ENCODE data around the gene SMIM24. TPM values are rescaled to one million over a fixed set of nuclear protein-coding genes. Genes with fewer than 3 reads are reported as not detected.

The SMIM24 gene
- total and polyA plus RNA-seq, 11 donors: 0.15 TPM; not detected in 10

GRCh38 chr19:3468211-3468610, 12.1 kb downstream of the SMIM24 start:
- Histone ChIP-seq H3K36me3 (peaks cover 0 to 11% (median 9%) of the 10 kb centered on the region in 9 donors), H3K27me3 (no peaks in the 10 kb centered on the region), H3K9me3 (no peaks in the 10 kb centered on the region), H3K4me1 (peaks cover 0 to 56% (median 15%) of the 10 kb centered on the region in 12 donors), H3K27ac (peak overlapping the region in 1 of 12 donors; percentile 92), H3K4me3 (no peak overlapping the region)
- intact Hi-C loops (cut with DNase I): loop anchor here in 3 of 10 donors (5.0 kb wide), 2 partner anchors 36 to 41 kb away; no protein-coding TSS in a partner anchor
- 67 to 100% (median 78%) methylated on average over 2 to 3 of the region's 3 CpGs for WGBS, 4 donors
- DNase-seq: no peak
- no peak for ATAC-seq
- TF ChIP-seq POLR2A (IDR thresholded peaks at IDR 0.05) (no peak), CTCF (IDR thresholded peaks at IDR 0.05) (no peak)

DNA sequence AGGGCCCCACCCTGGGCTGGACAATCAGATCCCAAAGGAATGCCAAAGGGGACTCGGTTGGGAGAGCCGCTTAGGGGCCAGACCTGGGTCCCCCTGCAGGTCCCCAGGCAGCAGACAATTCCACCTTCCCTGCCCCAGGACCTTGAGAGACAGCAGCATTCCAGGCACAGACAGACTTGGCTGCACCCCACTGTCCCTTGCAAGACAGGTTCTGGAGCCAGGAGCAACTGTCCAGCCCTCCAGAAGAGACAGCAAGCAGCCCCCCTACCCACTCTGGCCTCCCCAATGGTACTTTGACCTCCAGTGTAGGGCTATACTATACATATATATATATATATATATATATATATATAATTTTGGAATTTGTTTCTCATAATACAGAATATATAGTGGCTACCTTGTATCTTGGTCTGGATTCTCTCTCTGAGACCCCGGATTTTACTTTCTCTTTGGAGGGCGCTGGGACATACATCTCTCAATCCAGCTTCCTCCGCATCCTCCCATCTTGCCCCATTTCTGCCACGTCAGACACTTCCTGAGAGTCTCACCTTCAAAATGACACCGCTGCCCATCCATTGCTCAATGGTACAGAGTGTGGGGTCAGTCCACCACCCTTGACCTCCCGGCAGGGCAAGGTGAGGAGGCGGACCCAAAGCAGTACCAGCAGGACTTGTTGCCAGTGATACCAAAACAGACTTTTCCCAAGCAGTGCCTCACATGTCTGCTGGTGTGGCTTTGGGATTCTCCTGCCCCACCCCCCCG, 12.7 kb downstream of the SMIM24 start:
- 77 to 89% (median 87%) methylated on average over 9 to 10 of the region's 10 CpGs for WGBS, 4 donors
- peaks cover 0 to 55% (median 15%) of the 10 kb centered on the region in 12 donors for H3K4me1 ChIP-seq
- intact Hi-C loops (cut with DNase I): loop anchor here in 3 of 10 donors (5.0 kb wide), 2 partner anchors 35 to 40 kb away; no protein-coding TSS in a partner anchor
- peaks cover 0 to 17% (median 15%) of the 10 kb centered on the region in 9 donors for H3K36me3 ChIP-seq
- no peak overlapping the region for H3K4me3 ChIP-seq
- ATAC-seq: no peak
- H3K27ac ChIP-seq: peak overlapping the region in 6 of 12 donors; percentile 0 to 92 (median 36)
- no peaks in the 10 kb centered on the region for H3K9me3 ChIP-seq
- H3K27me3 ChIP-seq: no peaks in the 10 kb centered on the region
- no peak for TF ChIP-seq POLR2A (IDR thresholded peaks at IDR 0.05)
- no peak for TF ChIP-seq CTCF (IDR thresholded peaks at IDR 0.05)
- no peak for DNase-seq

GRCh38 chr19:3466635-3467034, 13.7 kb downstream of the SMIM24 start:
- no peaks in the 10 kb centered on the region for H3K27me3 ChIP-seq
- H3K36me3 ChIP-seq: peaks cover 0 to 25% (median 21%) of the 10 kb centered on the region in 9 donors
- H3K27ac ChIP-seq: peak overlapping the region in 8 of 12 donors; percentile 31 to 92 (median 48)
- intact Hi-C loops (cut with DNase I): loop anchor here in 3 of 10 donors (5.0 kb wide), 2 partner anchors 34 to 39 kb away; no protein-coding TSS in a partner anchor
- peaks cover 0 to 47% (median 15%) of the 10 kb centered on the region in 12 donors for H3K4me1 ChIP-seq
- WGBS, 4 donors: 38 to 62% (median 55%) methylated on average over 9 of the region's 9 CpGs
- DNase-seq (peak in 1 of 5 donors; percentile 36), ATAC-seq (peak; percentile 39 to 74 (median 60))
- H3K9me3 ChIP-seq: no peaks in the 10 kb centered on the region
- H3K4me3 ChIP-seq: no peak overlapping the region
- TF ChIP-seq POLR2A (IDR thresholded peaks at IDR 0.05) (no peak), CTCF (IDR thresholded peaks at IDR 0.05) (no peak)

GRCh38 chr19:3465552-3465951, 14.8 kb downstream of the SMIM24 start:
- no peaks in the 10 kb centered on the region for H3K27me3 ChIP-seq
- ATAC-seq: peak in 1 of 4 donors; percentile 17
- H3K36me3 ChIP-seq: peaks cover 0 to 29% (median 22%) of the 10 kb centered on the region in 9 donors
- 77 to 86% (median 81%) methylated on average over 7 of the region's 7 CpGs for WGBS, 4 donors
- intact Hi-C loops (cut with DNase I): loop anchor here in 4 of 10 donors (2.0 to 5.0 kb wide), 3 partner anchors 33 to 69 kb away; no protein-coding TSS in a partner anchor
- no peak overlapping the region for H3K4me3 ChIP-seq
- peaks cover 0 to 47% (median 15%) of the 10 kb centered on the region in 12 donors for H3K4me1 ChIP-seq
- peak overlapping the region in 6 of 12 donors; percentile 19 to 92 (median 45) for H3K27ac ChIP-seq
- H3K9me3 ChIP-seq: no peaks in the 10 kb centered on the region
- TF ChIP-seq POLR2A (IDR thresholded peaks at IDR 0.05) (no peak), CTCF (IDR thresholded peaks at IDR 0.05) (no peak)
- DNase-seq: no peak

All from heart left ventricle (tissue), 16 donors.